ENCODE measurements around the gene PSMC3. TPM values are rescaled to one million over a fixed set of nuclear protein-coding genes. Genes with fewer than 3 reads are reported as not detected.

PSMC3 gene
- total RNA-seq, 1 donor from 2014 or later: 97.2 TPM

- Mint-ChIP-seq H3K4me3 (no peak overlapping the region), H3K9me3 (no peaks in the 10 kb centered on the region), H3K27me3 (ENCODE audit: low read depth) (no peaks in the 10 kb centered on the region), H3K27ac (no peak overlapping the region), H3K36me3 (no peaks in the 10 kb centered on the region), H3K4me1 (no peaks in the 10 kb centered on the region)
- no peak for DNase-seq (ENCODE audit: low spot score in 2 of 2, unreplicated experiment in 2 of 2)
- no peak for TF ChIP-seq CTCF (IDR thresholded peaks at IDR 0.05; ENCODE audit: unreplicated experiment)
Measured at GRCh38 chr11:47375546-47376085, 50.6 kb downstream of the PSMC3 start.

- Mint-ChIP-seq H3K27me3 (ENCODE audit: low read depth) (no peaks in the 10 kb centered on the region), H3K4me1 (no peaks in the 10 kb centered on the region), H3K9me3 (no peaks in the 10 kb centered on the region), H3K27ac (no peak overlapping the region), H3K4me3 (no peak overlapping the region), H3K36me3 (no peaks in the 10 kb centered on the region)
- no peak for TF ChIP-seq CTCF (IDR thresholded peaks at IDR 0.05; ENCODE audit: unreplicated experiment)
- DNase-seq (ENCODE audit: low spot score in 2 of 2, unreplicated experiment in 2 of 2): no peak
Measured at GRCh38 chr11:47375020-47375419, 51.2 kb downstream of the PSMC3 start.

- no peak overlapping the region for H3K4me3 Mint-ChIP-seq
- no peak for DNase-seq (ENCODE audit: low spot score in 2 of 2, unreplicated experiment in 2 of 2)
- no peaks in the 10 kb centered on the region for H3K4me1 Mint-ChIP-seq
- TF ChIP-seq CTCF (IDR thresholded peaks at IDR 0.05; ENCODE audit: unreplicated experiment): no peak
- no peaks in the 10 kb centered on the region for H3K36me3 Mint-ChIP-seq
- H3K27me3 Mint-ChIP-seq (ENCODE audit: low read depth): no peaks in the 10 kb centered on the region
- H3K9me3 Mint-ChIP-seq: no peaks in the 10 kb centered on the region
- H3K27ac Mint-ChIP-seq: no peak overlapping the region
Measured at GRCh38 chr11:47374720-47375019, 51.6 kb downstream of the PSMC3 start.

GRCh38 chr11:47373876-47374719, 52.1 kb downstream of the PSMC3 start:
- Mint-ChIP-seq H3K27ac (no peak overlapping the region), H3K27me3 (ENCODE audit: low read depth) (no peaks in the 10 kb centered on the region), H3K4me1 (no peaks in the 10 kb centered on the region), H3K9me3 (no peaks in the 10 kb centered on the region), H3K36me3 (no peaks in the 10 kb centered on the region), H3K4me3 (no peak overlapping the region)
- TF ChIP-seq CTCF (IDR thresholded peaks at IDR 0.05; ENCODE audit: unreplicated experiment): peak; percentile 91
- peak; percentile 80 to 91 for DNase-seq (ENCODE audit: low spot score in 2 of 2, unreplicated experiment in 2 of 2)

- Mint-ChIP-seq H3K4me1 (no peaks in the 10 kb centered on the region), H3K27ac (no peak overlapping the region), H3K4me3 (no peak overlapping the region), H3K36me3 (no peaks in the 10 kb centered on the region), H3K9me3 (no peaks in the 10 kb centered on the region), H3K27me3 (ENCODE audit: low read depth) (peaks cover 4% of the 10 kb centered on the region)
- no peak for DNase-seq (ENCODE audit: low spot score in 2 of 2, unreplicated experiment in 2 of 2)
- TF ChIP-seq CTCF (IDR thresholded peaks at IDR 0.05; ENCODE audit: unreplicated experiment): no peak
Measured at GRCh38 chr11:47372422-47372821, 53.8 kb downstream of the PSMC3 start.

Measured in mesothelial cell of epicardium (in vitro differentiated cells).